ENCODE results near the gene SLC66A1.
"Not testable (repeated sequence)": the region's sequence is repeated elsewhere in the genome, so short reads cannot be mapped to it uniquely, and the experiment has no call there.

DNA sequence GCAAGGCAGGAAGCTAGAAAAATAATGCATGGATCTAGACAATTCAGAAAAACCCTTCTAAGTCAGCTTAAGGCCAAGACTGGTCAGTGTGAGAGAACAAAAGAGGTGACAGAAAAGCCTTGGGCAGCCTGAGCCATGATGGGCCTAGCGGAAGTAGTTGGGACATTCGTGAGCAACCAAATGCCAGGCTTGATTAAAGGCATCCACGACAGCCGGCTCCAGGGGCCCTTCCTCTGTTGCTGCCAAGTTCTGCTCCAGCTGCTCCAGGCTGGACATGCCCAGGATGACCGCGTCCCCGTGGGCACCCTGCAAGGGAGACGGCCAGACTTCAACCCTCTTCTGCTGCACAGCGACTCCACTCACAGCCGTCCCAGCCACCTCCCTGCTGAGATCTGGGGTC lies 8.0 kb upstream of the SLC66A1 start:
- TF ChIP-seq, protein P1, sequence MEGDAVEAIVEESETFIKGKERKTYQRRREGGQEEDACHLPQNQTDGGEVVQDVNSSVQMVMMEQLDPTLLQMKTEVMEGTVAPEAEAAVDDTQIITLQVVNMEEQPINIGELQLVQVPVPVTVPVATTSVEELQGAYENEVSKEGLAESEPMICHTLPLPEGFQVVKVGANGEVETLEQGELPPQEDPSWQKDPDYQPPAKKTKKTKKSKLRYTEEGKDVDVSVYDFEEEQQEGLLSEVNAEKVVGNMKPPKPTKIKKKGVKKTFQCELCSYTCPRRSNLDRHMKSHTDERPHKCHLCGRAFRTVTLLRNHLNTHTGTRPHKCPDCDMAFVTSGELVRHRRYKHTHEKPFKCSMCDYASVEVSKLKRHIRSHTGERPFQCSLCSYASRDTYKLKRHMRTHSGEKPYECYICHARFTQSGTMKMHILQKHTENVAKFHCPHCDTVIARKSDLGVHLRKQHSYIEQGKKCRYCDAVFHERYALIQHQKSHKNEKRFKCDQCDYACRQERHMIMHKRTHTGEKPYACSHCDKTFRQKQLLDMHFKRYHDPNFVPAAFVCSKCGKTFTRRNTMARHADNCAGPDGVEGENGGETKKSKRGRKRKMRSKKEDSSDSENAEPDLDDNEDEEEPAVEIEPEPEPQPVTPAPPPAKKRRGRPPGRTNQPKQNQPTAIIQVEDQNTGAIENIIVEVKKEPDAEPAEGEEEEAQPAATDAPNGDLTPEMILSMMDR (conservative IDR thresholded peaks at IDR 0.05; ENCODE audit: low read length): not testable (repeated sequence)
- not testable (repeated sequence) for TF ChIP-seq EZH2phosphoT487 (IDR thresholded peaks at IDR 0.05; ENCODE audit: borderline replicate concordance)

Data from Loucy (cell line).